Common myeloid progenitor, CD34-positive (primary cell): Measurements from ENCODE around the gene DLG3.
"Not testable (repeated sequence)": the region's sequence is repeated elsewhere in the genome, so short reads cannot be mapped to it uniquely, and the experiment has no call there.

Experiments used
- CTCF ChIA-PET: fragments of 350-600 bp; sonication (Branson Sonifier 250); formaldehyde crosslinking; loops from one replicate; lab custom pipeline; 2021; ENCODE audit warnings: antibody characterized with exemption; lab: Charles Lee
- POLR2A ChIA-PET: fragments of 350-600 bp; sonication (Branson Sonifier 250); formaldehyde crosslinking; loops from one replicate; lab custom pipeline; 2021; ENCODE audit warnings: antibody characterized with exemption; lab: Charles Lee
- DNase-seq, 3 donors: peaks; one replicate each; pipeline versions ENCODE4 v3.0.0 to v3.0.0-alpha.2; 2013
- H3K27ac ChIP-seq, 2 experiments: 1 replicate in 1 of 2; 2 replicates in 1 of 2; pipeline ENCODE4 v1.7.0; 2013; ENCODE audit warnings: inconsistent platforms in 2 of 2, low read length in 2 of 2, mild to moderate bottlenecking in 2 of 2, low read depth in 1 of 2, moderate library complexity in 1 of 2; ENCODE audit not compliant: severe bottlenecking in 2 of 2, insufficient read depth in 1 of 2, poor library complexity in 1 of 2
- H3K27me3 ChIP-seq, 5 experiments: replicated peaks in 2 of 5; 1 replicate in 3 of 5; 2 replicates in 2 of 5; pipeline versions ENCODE4 v1.6.1 to v1.7.0; 2013; ENCODE audit warnings: low read length in 4 of 5, mild to moderate bottlenecking in 2 of 5, moderate library complexity in 2 of 5, inconsistent platforms in 1 of 5; ENCODE audit not compliant: insufficient read depth in 5 of 5, control insufficient read depth in 4 of 5
- H3K36me3 ChIP-seq, 4 experiments: 1 replicate in 2 of 4; 2 replicates in 2 of 4; pipeline versions ENCODE4 v1.6.1 to v1.7.0; 2013; ENCODE audit warnings: low read length in 3 of 4, control low read depth in 1 of 4, mild to moderate bottlenecking in 1 of 4; ENCODE audit not compliant: control insufficient read depth in 4 of 4, insufficient read depth in 4 of 4
- H3K4me1 ChIP-seq, 4 experiments: 1 replicate in 3 of 4; 2 replicates in 1 of 4; pipeline versions ENCODE4 v1.6.1 to v1.7.1; 2013; ENCODE audit warnings: low read length in 3 of 4, mild to moderate bottlenecking in 3 of 4, control low read depth in 1 of 4, inconsistent platforms in 1 of 4, moderate library complexity in 1 of 4; ENCODE audit not compliant: control insufficient read depth in 4 of 4, insufficient read depth in 4 of 4; ENCODE audit errors: control extremely low read depth in 1 of 4
- H3K4me3 ChIP-seq, 7 experiments: 1 replicate in 4 of 7; 2 replicates in 3 of 7; pipeline versions ENCODE4 v1.5.1 to v1.7.0; 2013; ENCODE audit warnings: mild to moderate bottlenecking in 7 of 7, low read length in 6 of 7, moderate library complexity in 6 of 7, inconsistent platforms in 2 of 7, low read depth in 2 of 7, control low read depth in 1 of 7; ENCODE audit not compliant: insufficient read depth in 4 of 7, control insufficient read depth in 1 of 7; ENCODE audit errors: extremely low read depth in 1 of 7
- H3K9me3 ChIP-seq, 5 experiments: 1 replicate in 4 of 5; 2 replicates in 1 of 5; pipeline versions ENCODE4 v1.6.1 to v1.7.1; 2013; ENCODE audit warnings: low read length in 4 of 5, mild to moderate bottlenecking in 2 of 5, inconsistent platforms in 1 of 5, low read depth in 1 of 5, moderate library complexity in 1 of 5; ENCODE audit not compliant: control insufficient read depth in 4 of 5, insufficient read depth in 2 of 5; ENCODE audit errors: control extremely low read depth in 1 of 5
- WGBS: methylation state at CpG from one replicate; pipeline ENCODE4 v1.1.5; 2013; ENCODE audit not compliant: insufficient coverage; 5-methylcytosine and 5-hydroxymethylcytosine counted together

The DLG3 gene

GRCh38 chrX:70515270-70515669 lies 70.6 kb downstream of the DLG3 start:
- H3K4me3 ChIP-seq, DNase-seq, H3K4me1 ChIP-seq, H3K9me3 ChIP-seq, CTCF ChIA-PET, H3K36me3 ChIP-seq, H3K27me3 ChIP-seq, H3K27ac ChIP-seq, POLR2A ChIA-PET: not testable (repeated sequence)
- WGBS: no CpG with 5 or more reads among the region's 4 CpGs

- H3K27me3 ChIP-seq, H3K4me3 ChIP-seq, DNase-seq, H3K9me3 ChIP-seq, H3K27ac ChIP-seq, H3K36me3 ChIP-seq, POLR2A ChIA-PET, H3K4me1 ChIP-seq, CTCF ChIA-PET: not testable (repeated sequence)
- no CpG with 5 or more reads among the region's 1 CpG for WGBS
Measured at GRCh38 chrX:70515692-70516091, 71.1 kb downstream of the DLG3 start.

DNA sequence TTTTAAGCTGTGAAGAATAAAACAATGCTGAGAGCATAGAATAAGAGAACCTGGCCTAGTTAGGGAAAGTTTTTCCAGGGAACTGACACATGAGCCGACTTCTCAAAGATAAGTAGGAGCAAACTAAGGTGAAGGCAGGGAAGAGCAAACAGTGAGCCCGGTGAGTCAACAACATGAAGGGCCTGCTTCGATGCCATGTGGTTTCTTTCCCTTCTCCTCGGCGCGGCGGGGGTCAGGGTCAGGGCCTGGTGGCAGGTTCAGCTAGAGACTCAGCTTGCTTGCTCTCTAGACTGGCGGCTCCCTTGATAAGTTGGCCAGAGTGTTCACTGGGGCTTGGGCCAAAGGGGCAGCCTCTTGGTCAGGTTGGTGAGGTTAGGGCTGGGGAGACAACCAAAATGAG lies 81.1 kb downstream of the DLG3 start:
- no peak for DNase-seq
- Histone ChIP-seq H3K36me3 (no peaks in the 10 kb centered on the region), H3K4me3 (no peak overlapping the region), H3K9me3 (no peaks in the 10 kb centered on the region), H3K27ac (no peak overlapping the region), H3K27me3 (no peaks in the 10 kb centered on the region), H3K4me1 (peaks cover 3 to 18% (median 4%) of the 10 kb centered on the region in 4 experiments)
- ChIA-PET POLR2A (no interaction called here), CTCF (no interaction called here)
- 90% methylated on average over 8 of the region's 8 CpGs for WGBS

GRCh38 chrX:70527053-70527452 lies 82.4 kb downstream of the DLG3 start:
- Histone ChIP-seq H3K4me1 (peaks cover 3 to 18% (median 4%) of the 10 kb centered on the region in 4 experiments), H3K4me3 (no peak overlapping the region), H3K9me3 (no peaks in the 10 kb centered on the region), H3K27me3 (no peaks in the 10 kb centered on the region), H3K36me3 (no peaks in the 10 kb centered on the region), H3K27ac (no peak overlapping the region)
- ChIA-PET CTCF (no interaction called here), POLR2A (no interaction called here)
- DNase-seq: peak in 1 of 3 donors; percentile 43

DNA sequence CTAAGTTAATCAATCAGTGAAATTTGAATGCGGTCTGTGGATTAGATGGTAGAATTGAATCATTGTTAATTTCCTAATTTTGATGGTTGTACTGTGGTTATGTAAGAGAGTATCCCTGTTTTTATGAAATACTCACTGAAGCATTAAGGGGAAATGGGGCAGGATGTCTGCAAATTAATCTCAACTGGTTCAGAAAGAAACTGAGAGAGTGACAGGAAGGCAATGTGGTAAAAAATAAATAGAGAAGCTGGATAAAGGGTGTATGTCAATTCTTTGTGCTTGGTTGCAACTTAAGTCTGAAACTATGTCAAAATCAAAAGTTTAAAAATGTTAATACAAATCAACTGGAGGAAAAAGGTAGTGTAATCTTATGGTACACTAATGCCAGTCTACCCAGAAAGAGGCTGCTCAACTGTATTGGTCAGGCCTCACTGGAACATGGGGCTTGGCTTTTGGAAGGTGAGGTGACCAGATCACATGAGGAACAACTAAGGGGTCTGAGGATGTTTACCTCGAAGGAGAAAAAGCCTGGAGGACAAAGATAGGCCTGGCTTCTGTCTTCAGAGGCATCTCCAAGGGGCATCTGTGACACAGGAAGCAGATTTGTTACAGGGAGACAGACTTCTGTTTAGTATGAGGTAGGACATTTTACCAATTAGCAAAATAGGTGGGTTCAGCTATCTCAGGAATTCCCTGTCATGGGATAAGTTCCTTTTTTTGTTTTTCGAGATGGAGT lies 83.1 kb downstream of the DLG3 start:
- H3K4me3 ChIP-seq: no peak overlapping the region
- no peaks in the 10 kb centered on the region for H3K27me3 ChIP-seq
- POLR2A ChIA-PET: no interaction called here
- H3K4me1 ChIP-seq: peaks cover 3 to 18% (median 4%) of the 10 kb centered on the region in 4 experiments
- 13% methylated on average over 3 of the region's 3 CpGs for WGBS
- DNase-seq: peak; percentile 32 to 87 (median 76)
- H3K9me3 ChIP-seq: no peaks in the 10 kb centered on the region
- peak overlapping the region in 1 of 2 experiments; percentile 54 for H3K27ac ChIP-seq
- CTCF ChIA-PET: no interaction called here
- H3K36me3 ChIP-seq: no peaks in the 10 kb centered on the region

DNA sequence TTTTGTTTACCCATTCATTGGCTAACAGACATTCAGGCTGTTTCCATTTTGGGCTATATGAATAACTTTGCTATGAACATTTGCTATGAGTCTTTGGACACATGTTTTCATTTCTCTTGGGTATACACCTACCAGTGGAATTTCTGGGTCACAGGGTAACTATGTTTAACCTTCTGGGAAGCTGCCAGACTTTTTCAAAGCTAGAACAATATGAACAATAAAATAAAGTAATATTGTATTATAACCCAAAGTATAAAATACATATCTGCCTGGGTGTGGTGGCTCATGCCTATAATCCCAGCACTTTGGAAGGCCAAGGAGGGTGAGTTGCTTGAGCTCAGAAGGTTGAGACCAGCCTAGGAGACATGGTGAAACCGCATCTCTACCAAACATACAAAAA lies 90.6 kb downstream of the DLG3 start:
- WGBS: no CpG with 5 or more reads among the region's 1 CpG
- H3K36me3 ChIP-seq: no peaks in the 10 kb centered on the region
- DNase-seq: no peak
- H3K4me1 ChIP-seq: no peaks in the 10 kb centered on the region
- H3K27me3 ChIP-seq: no peaks in the 10 kb centered on the region
- CTCF ChIA-PET: no interaction called here
- H3K9me3 ChIP-seq: no peaks in the 10 kb centered on the region
- no peak overlapping the region for H3K4me3 ChIP-seq
- H3K27ac ChIP-seq: no peak overlapping the region
- POLR2A ChIA-PET: no interaction called here

DNA sequence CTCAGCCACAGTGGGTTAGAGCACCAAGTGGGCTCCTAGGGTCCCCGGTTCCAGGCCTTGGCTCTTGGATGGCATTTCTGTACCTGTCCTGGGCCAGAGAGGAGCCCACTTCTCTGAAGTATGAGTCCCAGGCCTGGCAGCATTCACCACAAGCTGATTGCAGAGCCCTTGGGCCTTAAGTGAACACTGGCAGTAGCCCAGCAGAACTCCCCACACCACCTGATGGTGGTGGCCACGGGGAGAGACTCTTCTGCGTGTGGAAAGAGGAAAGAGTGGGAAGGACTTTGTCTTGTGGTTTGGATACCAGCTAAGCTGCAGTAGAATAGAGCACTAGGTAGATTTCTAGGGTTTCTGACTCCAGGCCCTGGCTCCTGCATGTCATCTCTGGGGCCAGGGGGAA lies 104.8 kb downstream of the DLG3 start:
- H3K4me1 ChIP-seq: peaks cover 0 to 8% (median 3%) of the 10 kb centered on the region in 4 experiments
- ChIA-PET CTCF (interaction anchor here (1.0 kb wide), 1 partner anchor 116 kb away, joined by 3 read pairs; no protein-coding TSS in a partner anchor), POLR2A (no interaction called here)
- no peak overlapping the region for H3K4me3 ChIP-seq
- DNase-seq: no peak
- no peaks in the 10 kb centered on the region for H3K36me3 ChIP-seq
- no peaks in the 10 kb centered on the region for H3K9me3 ChIP-seq
- WGBS: 50% methylated on average over 2 of the region's 3 CpGs
- no peaks in the 10 kb centered on the region for H3K27me3 ChIP-seq
- no peak overlapping the region for H3K27ac ChIP-seq
